Lower leg skin (tissue), 4 donors: ENCODE measurements around the gene SURF2. TPM values are rescaled to one million over a fixed set of nuclear protein-coding genes. Genes with fewer than 3 reads are reported as not detected.
"Not testable (repeated sequence)": the region's sequence is repeated elsewhere in the genome, so short reads cannot be mapped to it uniquely, and the experiment has no call there.

Source experiments
- DNase-seq, 2 donors: peaks; one replicate each; pipeline ENCODE4 v3.0.0-alpha.2; 2019; ENCODE audit warnings: low spot score in 2 of 2
- H3K4me3 ChIP-seq: fragments of 200-600 bp; sonication (generic); 2 replicates; pipeline ENCODE4 v1.5.1; 2017; ENCODE audit warnings: mild to moderate bottlenecking, low read depth; ENCODE audit not compliant: poor library complexity, severe bottlenecking
- CTCF ChIP-seq, 3 donors: fragments of 450-650 bp; IDR thresholded peaks; one replicate each; pipeline ENCODE4 v1.5.1; 2016; ENCODE audit warnings: antibody characterized with exemption in 3 of 3, mild to moderate bottlenecking in 3 of 3, moderate library complexity in 2 of 3
- POLR2A ChIP-seq, 2 donors: fragments of 450-650 bp; IDR thresholded peaks; one replicate each; pipeline ENCODE4 v1.6.1; 2016 to 2017; ENCODE audit warnings: antibody characterized with exemption in 2 of 2, mild to moderate bottlenecking in 1 of 2, moderate library complexity in 1 of 2
- WGBS, 2 donors: methylation state at CpG; one replicate each; pipeline ENCODE4 v1.1.5; 2018; 5-methylcytosine and 5-hydroxymethylcytosine counted together
- intact Hi-C: fragments of 100-400 bp; cut with DNase I; formaldehyde crosslinking; loops from one replicate; pipeline ENCODE4 v1.15.0; 2023; ENCODE audit warnings: low total_unique reads
- total RNA-seq, 4 donors: library from RNA; depleted of rRNA; stranded (reverse); fragments of >200 nt; gene quantifications; one replicate each; pipeline ENCODE4 v1.1.0, GENCODE V29; 2016

The SURF2 gene
- total RNA-seq, 4 donors from 2014 or later = 31.2 to 40.7 (median 35.4) TPM

- H3K4me3 ChIP-seq = no peak overlapping the region
- DNase-seq = peak in 1 of 2 donors; percentile 76
- no peak for TF ChIP-seq POLR2A (IDR thresholded peaks at IDR 0.05)
- no peak for TF ChIP-seq CTCF (IDR thresholded peaks at IDR 0.05)
- intact Hi-C loops = loop anchor here (10.0 kb wide), 1 partner anchor 149 kb away; no protein-coding TSS in a partner anchor
- WGBS, 2 donors = 87 to 89% methylated on average over 10 of the region's 10 CpGs
Measured at GRCh38 chr9:133333566-133333965, 22.8 kb upstream of the SURF2 start.

GRCh38 chr9:133334161-133334560, 22.2 kb upstream of the SURF2 start:
- WGBS, 2 donors = 66 to 68% methylated on average over 6 of the region's 6 CpGs
- intact Hi-C loops = loop anchor here (10.0 kb wide), 1 partner anchor 149 kb away; no protein-coding TSS in a partner anchor
- peak in 1 of 2 donors; percentile 61 for DNase-seq

GRCh38 chr9:133334888-133335287, 21.5 kb upstream of the SURF2 start:
- DNase-seq = peak in 1 of 2 donors; percentile 67
- not testable (repeated sequence) for H3K4me3 ChIP-seq
- WGBS, 2 donors = 84 to 86% methylated on average over 11 of the region's 11 CpGs
- intact Hi-C loops = loop anchor here (10.0 kb wide), 1 partner anchor 150 kb away; no protein-coding TSS in a partner anchor

More at GRCh38 chr9:133334161-133334560, 22.2 kb upstream of the SURF2 start:
- TF ChIP-seq POLR2A (IDR thresholded peaks at IDR 0.05) (no peak), CTCF (IDR thresholded peaks at IDR 0.05) (no peak)
- H3K4me3 ChIP-seq = no peak overlapping the region

- 5 to 6% methylated on average over 32 to 55 of the region's 70 CpGs for WGBS, 2 donors
- intact Hi-C loops = loop anchor here (10.0 kb wide), 1 partner anchor 151 kb away; no protein-coding TSS in a partner anchor
- DNase-seq = peak; percentile 85 to 97
- TF ChIP-seq POLR2A (IDR thresholded peaks at IDR 0.05) (no peak), CTCF (IDR thresholded peaks at IDR 0.05) (no peak)
- H3K4me3 ChIP-seq = peak within 1 kb of the TSS; percentile 82
Measured at GRCh38 chr9:133335924-133336811, 20.2 kb upstream of the SURF2 start, which contains the start of gene SURF6. Gene SURF6 (minus strand): TSS chr9:133336188. CDS start chr9:133336132, 56 bp downstream.

GRCh38 chr9:133339641-133340040, 16.7 kb upstream of the SURF2 start:
- TF ChIP-seq POLR2A (IDR thresholded peaks at IDR 0.05) = no peak
- no peak for TF ChIP-seq CTCF (IDR thresholded peaks at IDR 0.05)
- DNase-seq = no peak
- intact Hi-C loops = loop anchor here (10.0 kb wide), 1 partner anchor 155 kb away; no protein-coding TSS in a partner anchor
- H3K4me3 ChIP-seq = no peak overlapping the region
- 74 to 76% methylated on average over 5 of the region's 5 CpGs for WGBS, 2 donors

DNA sequence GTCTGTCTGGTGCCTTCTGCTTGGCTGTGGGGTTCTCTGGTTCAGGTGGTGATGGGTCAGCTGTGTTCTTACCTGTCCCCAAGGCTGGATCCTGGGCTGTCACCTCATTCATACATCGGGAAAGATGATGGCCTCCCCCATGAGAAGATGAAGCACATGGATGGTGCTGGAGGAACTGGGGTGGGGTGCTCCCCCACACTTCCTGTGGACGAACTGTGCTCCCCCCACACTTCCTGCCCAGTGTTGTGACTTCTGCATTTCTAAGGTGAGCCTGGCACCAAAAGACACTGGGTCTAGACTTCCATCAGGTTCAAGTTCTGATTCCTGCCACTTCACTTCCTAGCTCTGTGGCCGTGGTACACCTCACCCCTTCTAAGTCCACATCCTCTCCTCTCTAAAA, 16.1 kb upstream of the SURF2 start:
- intact Hi-C loops = no loop called here
- 79 to 82% methylated on average over 3 of the region's 3 CpGs for WGBS, 2 donors

More for the DNA sequence above, 16.1 kb upstream of the SURF2 start:
- no peak for DNase-seq
- no peak overlapping the region for H3K4me3 ChIP-seq
- TF ChIP-seq CTCF (IDR thresholded peaks at IDR 0.05) (no peak), POLR2A (IDR thresholded peaks at IDR 0.05) (no peak)
